GM12875 (cell line): ENCODE results near the gene SLC25A28.

Experiments
- H3K4me3 ChIP-seq: one replicate; pipeline ENCODE4 v1.5.1; 2011; ENCODE audit warnings: low read depth, low read length, control low read depth
- TF ChIP-seq, protein P1 (sequence below): IDR thresholded peaks from 2 replicates; pipeline ENCODE4 v1.5.1; 2011; ENCODE audit warnings: low read depth, mild to moderate bottlenecking, control low read depth, inconsistent platforms, low read length, moderate library complexity, borderline replicate concordance; ENCODE audit not compliant: insufficient read depth

Gene SLC25A28

DNA sequence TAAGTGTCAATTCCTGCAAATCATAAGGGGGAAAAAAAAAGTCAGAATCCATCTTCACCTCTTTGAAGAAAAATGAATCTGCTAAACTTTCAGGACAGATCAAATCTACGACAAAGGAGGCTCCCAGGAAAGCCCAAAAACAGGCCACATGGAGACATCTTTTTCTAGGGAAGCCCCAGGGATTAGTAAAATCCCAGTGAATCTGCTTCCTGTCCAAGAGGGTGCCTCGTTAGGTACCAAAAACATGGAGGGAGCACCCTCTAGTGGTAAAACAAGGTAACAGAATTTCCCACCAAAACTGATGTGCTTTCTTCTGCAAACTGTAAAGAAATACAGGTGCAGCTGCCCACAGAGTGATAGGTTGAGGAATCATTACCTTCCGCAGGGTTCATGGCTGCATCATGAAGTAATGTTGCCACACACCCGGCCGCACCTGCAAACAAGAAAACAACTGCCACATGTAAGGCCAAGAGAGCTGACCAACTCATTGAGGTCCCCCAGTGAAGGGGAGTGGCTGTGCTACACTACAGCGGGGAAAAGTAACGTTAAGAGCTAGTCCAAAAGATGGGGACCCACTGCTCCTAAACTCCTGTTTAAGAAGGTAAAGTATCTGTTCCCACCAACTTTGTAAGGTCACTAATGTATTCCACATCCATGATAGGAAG, 7.9 kb downstream of the SLC25A28 start:
- TF ChIP-seq, protein P1, sequence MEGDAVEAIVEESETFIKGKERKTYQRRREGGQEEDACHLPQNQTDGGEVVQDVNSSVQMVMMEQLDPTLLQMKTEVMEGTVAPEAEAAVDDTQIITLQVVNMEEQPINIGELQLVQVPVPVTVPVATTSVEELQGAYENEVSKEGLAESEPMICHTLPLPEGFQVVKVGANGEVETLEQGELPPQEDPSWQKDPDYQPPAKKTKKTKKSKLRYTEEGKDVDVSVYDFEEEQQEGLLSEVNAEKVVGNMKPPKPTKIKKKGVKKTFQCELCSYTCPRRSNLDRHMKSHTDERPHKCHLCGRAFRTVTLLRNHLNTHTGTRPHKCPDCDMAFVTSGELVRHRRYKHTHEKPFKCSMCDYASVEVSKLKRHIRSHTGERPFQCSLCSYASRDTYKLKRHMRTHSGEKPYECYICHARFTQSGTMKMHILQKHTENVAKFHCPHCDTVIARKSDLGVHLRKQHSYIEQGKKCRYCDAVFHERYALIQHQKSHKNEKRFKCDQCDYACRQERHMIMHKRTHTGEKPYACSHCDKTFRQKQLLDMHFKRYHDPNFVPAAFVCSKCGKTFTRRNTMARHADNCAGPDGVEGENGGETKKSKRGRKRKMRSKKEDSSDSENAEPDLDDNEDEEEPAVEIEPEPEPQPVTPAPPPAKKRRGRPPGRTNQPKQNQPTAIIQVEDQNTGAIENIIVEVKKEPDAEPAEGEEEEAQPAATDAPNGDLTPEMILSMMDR, result peak; percentile 72; the same call in 1 of the 2 replicates
- no peak overlapping the region for H3K4me3 ChIP-seq

DNA sequence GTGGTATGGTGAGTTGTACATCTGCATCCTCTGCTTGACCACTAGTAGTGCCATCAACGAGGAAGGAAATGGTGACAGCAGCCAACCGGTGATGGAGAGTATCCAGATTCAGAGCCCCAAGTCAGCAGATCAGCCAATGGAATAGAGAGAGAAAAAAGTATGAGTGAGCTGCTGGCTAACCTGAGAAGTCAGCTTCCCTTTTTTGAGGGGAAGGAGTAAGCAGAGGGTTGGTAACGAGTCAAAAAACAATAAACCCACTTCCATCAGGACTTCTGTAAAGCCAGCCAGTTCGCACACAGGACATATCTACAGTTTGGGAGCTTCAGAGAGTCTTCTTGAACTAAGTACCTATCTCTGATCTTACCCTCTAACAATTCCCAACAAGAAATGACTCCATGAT, 8.9 kb downstream of the SLC25A28 start:
- TF ChIP-seq, protein P1, result no peak

DNA sequence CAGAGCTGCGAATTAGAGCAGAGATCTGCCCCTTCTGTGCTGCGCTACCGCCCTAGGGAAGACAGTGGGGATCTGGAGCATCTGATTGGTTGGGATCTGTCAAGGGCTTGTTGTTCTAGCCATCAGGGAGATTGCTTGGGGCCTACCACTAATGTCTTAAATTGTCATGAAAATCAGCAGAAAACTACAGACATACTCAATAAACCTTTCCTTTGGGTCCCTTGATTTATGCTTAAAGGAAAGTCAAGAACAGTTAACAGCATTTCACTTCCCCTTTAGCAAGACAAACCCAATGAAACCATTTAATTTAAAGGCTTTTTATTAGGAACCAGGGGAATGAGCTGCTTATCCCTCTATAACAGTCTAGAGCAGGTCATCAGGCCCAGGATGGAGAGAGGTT, 10.0 kb downstream of the SLC25A28 start:
- TF ChIP-seq, protein P1, result no peak
- H3K4me3 ChIP-seq, result no peak overlapping the region

More for the DNA sequence above, 8.9 kb downstream of the SLC25A28 start:
- no peak overlapping the region for H3K4me3 ChIP-seq

DNA sequence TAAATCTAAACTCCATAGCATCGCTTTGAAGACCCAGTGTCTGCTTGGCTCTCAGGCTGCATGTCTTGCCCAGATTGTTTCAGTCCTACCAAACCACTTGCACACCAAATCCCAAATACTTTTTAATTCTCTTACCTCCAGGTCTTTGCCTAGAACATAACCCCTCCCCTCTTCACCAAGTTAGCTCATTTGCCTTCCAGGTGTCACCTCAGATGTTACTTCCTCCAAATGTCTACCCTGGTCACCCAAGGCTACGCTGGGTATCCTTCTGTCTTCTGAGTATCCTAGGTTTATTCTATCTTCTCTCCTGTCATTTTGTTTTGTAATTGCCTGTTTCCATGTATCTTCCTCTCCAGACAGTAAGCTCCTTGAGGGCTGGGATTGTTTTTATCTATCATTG, 11.1 kb downstream of the SLC25A28 start:
- H3K4me3 ChIP-seq, result no peak overlapping the region
- TF ChIP-seq, protein P1, result no peak

DNA sequence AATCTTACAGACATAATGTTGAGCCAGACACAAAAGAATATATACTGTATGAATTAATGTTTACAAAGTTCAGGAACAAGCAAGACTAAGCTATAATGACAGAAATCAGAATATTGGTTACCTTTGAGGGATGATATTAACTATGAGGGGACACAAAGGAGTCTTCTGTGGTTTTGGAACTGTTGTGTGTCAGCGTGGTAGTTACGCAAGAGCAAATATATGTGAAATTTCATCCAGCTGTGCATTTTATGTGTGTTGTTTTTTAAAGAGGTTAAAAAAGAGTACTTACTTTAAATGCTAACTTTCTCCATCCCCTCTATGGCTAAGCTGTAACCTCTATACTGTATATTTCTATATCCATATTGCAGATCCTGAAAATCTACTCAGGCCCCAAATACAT, 14.9 kb downstream of the SLC25A28 start:
- TF ChIP-seq, protein P1, result no peak
- H3K4me3 ChIP-seq, result no peak overlapping the region

DNA sequence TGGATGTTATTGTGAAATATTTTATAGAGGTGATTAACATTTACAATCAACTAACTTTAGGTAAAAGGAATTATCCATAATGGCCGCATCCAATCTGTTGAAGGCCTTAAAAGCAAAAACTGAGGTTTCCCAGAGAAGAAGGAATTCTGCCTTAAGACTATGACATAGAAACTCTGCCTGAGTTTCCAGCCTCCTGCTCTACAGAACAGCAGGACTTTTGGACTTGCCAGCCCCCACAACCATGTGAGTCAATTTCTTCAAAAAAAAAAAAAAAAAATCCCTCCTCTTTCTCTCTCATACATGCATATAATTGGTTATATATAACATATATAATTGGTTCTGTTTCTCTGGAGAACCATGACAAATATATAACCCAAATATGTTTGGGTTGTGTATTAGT, 15.4 kb downstream of the SLC25A28 start:
- no peak overlapping the region for H3K4me3 ChIP-seq
- TF ChIP-seq, protein P1, result no peak

DNA sequence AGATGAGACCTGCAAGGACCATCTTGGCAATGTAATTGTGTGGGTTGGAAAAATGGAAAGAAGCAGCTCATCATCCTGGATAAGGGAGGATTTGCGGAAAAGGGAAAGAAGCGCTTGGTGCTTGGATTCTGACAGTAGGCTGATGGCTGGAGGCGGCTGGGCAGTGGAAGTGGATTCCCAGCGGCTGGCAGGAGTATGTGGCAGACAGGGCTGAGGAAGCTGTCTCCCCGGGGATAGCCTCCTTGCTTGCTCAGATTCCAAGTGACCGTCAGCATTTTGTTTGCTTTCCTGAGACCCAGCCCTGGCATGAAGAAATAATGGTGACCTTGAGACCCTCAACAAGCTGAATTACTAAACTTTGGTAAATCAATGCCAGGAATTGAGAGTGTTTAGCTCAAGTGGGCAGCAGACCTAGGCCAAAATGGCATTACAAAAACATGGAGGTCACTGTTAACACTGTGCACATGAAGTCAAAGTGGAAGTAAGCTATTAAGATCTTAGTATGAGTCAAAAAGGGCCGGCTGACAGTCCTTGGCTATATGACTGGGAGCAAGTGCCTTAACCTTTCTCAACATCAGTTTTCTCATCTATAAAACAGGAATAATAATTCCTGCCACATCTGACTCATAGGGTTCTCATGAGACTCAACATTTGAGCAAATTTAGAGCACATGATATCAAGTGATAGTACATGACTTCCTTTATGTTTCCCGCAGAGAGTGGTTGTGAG, 21.3 kb downstream of the SLC25A28 start:
- no peak overlapping the region for H3K4me3 ChIP-seq
- TF ChIP-seq, protein P1, result no peak
